Measurements from ENCODE around the gene CCDC171.

CCDC171 gene

DNA sequence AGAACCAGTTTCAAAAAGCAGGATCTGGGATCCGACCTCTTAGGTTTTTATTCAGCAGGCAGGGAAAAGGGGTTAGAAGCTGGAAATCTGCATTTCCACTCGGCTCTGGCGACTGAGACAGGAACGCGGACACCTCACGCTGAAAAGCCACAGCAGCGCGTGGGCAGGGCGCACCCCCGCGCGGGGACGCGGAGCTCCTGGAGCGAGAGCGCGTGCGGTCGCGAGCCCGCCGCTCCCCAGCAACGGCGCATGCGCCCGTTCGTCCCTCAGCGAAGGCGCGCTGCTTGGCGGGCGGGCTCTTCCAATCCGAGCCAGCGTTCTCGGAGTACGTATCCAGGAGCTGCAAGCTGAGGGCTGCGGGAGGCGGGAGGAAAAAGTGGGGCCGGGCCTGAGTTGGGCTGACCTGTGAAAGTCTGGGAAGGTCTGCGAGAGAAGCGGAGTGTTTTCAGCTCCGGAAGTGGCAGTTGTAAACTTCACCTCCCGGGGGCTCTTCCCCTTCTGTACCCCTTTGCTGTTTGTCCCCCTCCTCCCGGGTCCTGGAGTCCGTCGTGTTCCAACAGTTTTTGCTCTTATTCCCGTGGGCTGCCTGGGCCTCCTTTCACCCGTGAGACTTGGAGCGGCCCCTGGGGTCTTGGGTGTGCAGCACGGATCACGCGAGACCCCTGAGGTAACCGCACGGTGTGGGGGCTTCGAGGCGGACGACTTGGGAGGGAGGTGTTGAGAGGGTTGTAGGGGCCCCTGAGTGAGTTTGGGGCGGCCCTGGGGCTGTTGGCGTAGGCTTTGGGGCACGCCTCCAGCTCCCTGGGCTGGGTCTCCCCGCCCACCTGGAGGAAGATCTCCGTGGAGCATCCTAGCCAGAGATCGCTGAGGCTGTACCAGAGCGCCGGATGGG lies at the start of gene CCDC171:
CCDC171 (plus strand) TSS at position 408 of the 892 bp plus-strand sequence. CDS start 11,046 bp downstream, outside the sequence.
- no peak for TF ChIP-seq CTCF (IDR thresholded peaks at IDR 0.05; ENCODE audit: extremely low read depth, insufficient read depth, missing control alignments)
- peak; percentile 95 for DNase-seq (ENCODE audit: low spot score)
- in situ Hi-C loops (cut with MboI; ENCODE audit: low pct_unique_long_range_greater_than_20kb, low sequenced_read_pairs, unreplicated experiment): no loop called here

DNA sequence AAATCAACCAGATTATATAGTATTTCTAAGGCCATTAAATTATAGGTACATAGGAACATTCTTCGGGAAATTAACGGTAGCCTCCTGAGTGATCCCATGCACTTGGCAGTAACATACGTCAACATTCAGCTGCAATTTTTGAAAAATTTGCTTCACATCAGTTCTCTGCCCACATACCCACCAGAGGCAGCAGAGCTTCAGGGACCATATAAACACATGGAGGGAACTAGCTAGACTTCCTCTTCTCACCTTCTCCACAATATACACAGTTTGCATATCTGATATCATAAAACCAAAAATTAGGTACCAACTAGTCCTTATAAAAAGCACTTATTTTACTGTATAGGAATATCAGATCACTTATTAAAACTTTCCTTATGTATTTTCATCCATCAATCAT lies 46.9 kb upstream of the CCDC171 start:
- no peak for DNase-seq (ENCODE audit: low spot score)
- in situ Hi-C loops (cut with MboI; ENCODE audit: low pct_unique_long_range_greater_than_20kb, low sequenced_read_pairs, unreplicated experiment): no loop called here
- TF ChIP-seq CTCF (IDR thresholded peaks at IDR 0.05; ENCODE audit: extremely low read depth, insufficient read depth, missing control alignments): peak; percentile 5

DNA sequence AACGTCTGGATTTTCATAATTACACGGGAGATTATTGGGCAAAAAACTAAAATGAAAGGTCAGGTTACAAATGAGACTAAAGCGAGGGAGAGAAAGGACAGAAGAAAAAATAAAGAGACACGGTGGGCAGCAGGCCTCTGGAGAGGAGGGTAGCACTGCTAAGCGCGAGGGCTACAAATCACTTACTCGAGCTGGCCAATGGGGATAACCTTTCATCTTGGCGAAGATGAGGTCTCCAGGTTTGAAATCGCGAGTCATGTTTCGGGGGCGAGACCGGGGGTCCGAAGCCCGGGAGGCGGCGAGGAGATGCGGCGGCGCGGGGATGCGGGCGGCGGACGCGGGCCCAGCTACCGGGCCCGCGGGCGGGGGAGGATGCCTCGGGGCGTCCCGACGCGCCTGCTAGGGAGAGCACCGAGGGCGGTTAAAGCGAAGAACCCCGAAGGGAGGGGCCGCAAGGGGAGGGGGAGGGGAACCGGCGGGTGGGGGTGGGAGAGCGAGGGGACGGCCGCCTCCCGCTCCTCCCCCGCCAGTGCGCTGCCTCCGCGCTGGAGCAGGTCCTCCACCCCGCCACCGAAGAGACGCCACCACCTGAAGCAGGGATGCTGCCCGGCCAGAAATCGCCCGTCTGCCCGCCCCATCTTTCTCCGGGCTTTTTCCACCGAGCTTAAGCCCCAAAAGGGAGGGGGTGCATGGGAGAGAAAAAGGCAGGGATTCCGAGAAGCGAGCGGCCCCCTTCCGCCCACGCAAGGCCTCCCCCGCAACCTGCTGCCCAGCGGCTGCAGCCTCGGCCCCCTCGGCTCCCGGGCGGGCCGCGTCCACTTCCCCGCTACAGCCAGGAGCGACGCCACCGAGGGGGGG lies 42.7 kb upstream of the CCDC171 start:
- in situ Hi-C loops (cut with MboI; ENCODE audit: low pct_unique_long_range_greater_than_20kb, low sequenced_read_pairs, unreplicated experiment): no loop called here
- DNase-seq (ENCODE audit: low spot score): peak; percentile 76

DNA sequence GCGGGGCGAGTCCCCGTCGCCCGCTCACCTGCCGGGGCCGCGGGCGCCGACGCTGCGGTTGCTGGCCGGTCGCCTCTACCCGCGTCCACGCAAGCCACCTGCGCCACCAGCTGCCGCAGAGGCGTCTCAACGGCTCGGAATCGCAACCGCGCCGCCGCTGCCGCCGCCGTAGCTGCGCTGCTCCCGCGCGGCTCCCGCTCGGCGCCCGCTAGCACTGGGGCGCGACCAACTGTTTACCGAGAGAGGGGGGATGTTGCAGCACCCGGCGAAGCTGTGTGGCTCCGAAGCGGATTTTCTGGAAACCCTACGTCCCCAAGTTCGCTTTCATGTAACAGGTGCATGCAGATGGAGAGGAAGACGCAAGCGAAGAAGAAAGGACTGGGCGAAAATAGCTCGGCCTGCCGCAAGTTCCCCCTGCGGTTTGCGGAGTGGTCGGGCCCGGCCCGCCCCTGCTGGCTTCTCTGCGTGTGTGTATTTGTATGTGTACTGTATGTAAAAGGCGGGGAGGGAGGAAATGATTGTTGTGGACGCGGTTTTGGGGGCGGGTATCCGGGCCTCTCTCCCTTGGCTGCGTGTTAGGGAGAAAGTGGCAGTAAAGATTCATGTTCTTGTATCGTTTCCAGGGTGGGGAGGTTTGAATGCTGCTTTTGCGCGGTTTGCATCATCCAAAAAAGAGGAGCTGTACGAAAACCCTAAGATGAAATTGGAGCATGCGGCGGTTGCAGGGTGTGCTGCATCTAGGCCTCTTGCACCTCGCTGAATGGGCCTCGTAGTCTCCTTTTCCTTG lies 41.9 kb upstream of the CCDC171 start, which contains the start of gene PSIP1:
PSIP1 (minus strand) TSS at position 182 of the 787 bp plus-strand sequence. CDS start 782 bp downstream, outside the sequence.
- TF ChIP-seq CTCF (IDR thresholded peaks at IDR 0.05; ENCODE audit: extremely low read depth, insufficient read depth, missing control alignments): no peak
- DNase-seq (ENCODE audit: low spot score): peak; percentile 84
- in situ Hi-C loops (cut with MboI; ENCODE audit: low pct_unique_long_range_greater_than_20kb, low sequenced_read_pairs, unreplicated experiment): no loop called here

More for the DNA sequence above, 42.7 kb upstream of the CCDC171 start:
- no peak for TF ChIP-seq CTCF (IDR thresholded peaks at IDR 0.05; ENCODE audit: extremely low read depth, insufficient read depth, missing control alignments)

DNA sequence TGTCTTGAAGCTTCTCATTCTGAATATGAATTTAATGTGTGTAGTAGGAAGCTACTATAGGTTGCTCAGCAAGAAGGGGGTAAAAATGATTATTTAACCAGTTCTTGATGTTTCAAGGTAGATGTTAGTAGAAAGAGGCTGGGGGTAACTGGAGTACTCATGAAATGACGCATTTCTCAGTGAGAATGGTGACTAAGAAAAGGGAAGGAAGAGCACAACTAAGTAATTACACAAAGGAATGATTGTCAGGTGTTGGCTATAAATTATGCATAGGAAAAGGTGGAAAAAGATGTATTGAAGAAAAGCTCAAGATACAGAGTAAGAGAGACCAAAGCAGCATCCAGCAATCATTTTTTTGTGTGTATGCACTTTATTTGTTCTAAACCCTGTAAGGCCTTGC lies 40.6 kb upstream of the CCDC171 start:
- TF ChIP-seq CTCF (IDR thresholded peaks at IDR 0.05; ENCODE audit: extremely low read depth, insufficient read depth, missing control alignments): no peak
- DNase-seq (ENCODE audit: low spot score): no peak
- in situ Hi-C loops (cut with MboI; ENCODE audit: low pct_unique_long_range_greater_than_20kb, low sequenced_read_pairs, unreplicated experiment): no loop called here

DNA sequence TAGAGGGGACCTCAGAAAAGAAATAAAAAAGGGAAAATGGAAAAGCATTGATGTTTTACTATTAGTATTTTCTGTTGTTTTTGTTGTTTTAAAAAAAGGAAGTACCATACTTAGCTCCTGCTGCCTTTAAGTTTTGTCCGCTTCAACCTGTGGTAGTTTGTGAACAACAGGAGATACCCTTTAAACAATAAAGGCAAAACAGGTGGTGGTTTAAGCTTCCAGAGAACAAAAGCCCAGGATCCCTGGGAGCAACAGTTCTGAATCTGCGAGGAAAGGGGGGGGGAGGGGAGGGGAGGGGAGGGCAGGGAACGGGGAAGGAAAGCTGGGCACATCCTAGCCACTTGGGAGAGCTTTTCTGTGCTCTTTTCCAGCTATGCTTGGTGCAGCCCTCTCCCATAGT lies 40.0 kb upstream of the CCDC171 start:
- in situ Hi-C loops (cut with MboI; ENCODE audit: low pct_unique_long_range_greater_than_20kb, low sequenced_read_pairs, unreplicated experiment): no loop called here
- TF ChIP-seq CTCF (IDR thresholded peaks at IDR 0.05; ENCODE audit: extremely low read depth, insufficient read depth, missing control alignments): no peak
- no peak for DNase-seq (ENCODE audit: low spot score)

All from GM13977 (cell line).